Stimulated activated naive CD8-positive, alpha-beta T cell treated with anti-CD3 and anti-CD28 coated beads, Interleukin-15, Interleukin-2, amounts not matched to agents 100 ng/mL and 50 ng/mL, for 24 hours (primary cell): ENCODE measurements around the gene SDE2.
"Not testable (repeated sequence)": the region's sequence is repeated elsewhere in the genome, so short reads cannot be mapped to it uniquely, and the experiment has no call there.

Experiments used
- H3K27ac Mint-ChIP-seq: one replicate; pipeline ENCODE4 v1.8.0; 2021; ENCODE audit warnings: mild to moderate bottlenecking, mixed read lengths
- H3K27me3 Mint-ChIP-seq: one replicate; pipeline ENCODE4 v1.8.0; 2021; ENCODE audit warnings: mixed read lengths
- H3K36me3 Mint-ChIP-seq: one replicate; pipeline ENCODE4 v1.8.0; 2021; ENCODE audit warnings: low read depth, mixed read lengths
- H3K4me1 Mint-ChIP-seq: one replicate; pipeline ENCODE4 v1.8.0; 2021; ENCODE audit warnings: low read depth, mixed read lengths
- H3K4me3 Mint-ChIP-seq: one replicate; pipeline ENCODE4 v1.8.0; 2021; ENCODE audit warnings: mild to moderate bottlenecking, mixed read lengths
- H3K9me3 Mint-ChIP-seq: one replicate; pipeline ENCODE4 v1.8.0; 2021; ENCODE audit warnings: mixed read lengths

The SDE2 gene

DNA sequence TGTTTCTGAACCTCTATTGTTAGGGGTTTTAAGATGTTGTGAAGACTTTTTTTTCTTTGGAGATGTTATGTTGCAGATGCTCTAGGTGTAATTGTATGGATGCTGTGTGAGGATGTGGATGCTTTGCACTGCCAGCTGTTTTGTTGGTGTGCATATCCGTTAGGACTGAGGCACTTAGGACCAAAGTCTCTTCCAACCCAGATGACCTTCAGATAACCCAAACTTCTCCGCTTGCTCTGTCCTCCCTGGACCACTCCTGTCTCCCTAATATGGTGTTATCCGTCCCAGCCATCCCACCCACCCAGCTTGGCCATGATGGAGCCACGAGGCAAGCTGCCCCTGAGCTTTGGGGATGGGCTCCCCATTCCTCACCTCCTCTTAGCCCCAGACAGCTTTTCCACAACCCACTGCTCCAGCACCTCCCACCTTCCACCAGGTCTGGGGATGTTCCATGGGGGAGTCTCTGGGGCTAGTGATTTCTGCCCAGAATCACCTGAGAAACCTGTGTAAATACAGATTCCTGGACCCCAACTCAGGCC is 53.0 kb downstream of the SDE2 start:
- peaks cover 9% of the 10 kb centered on the region for H3K27me3 Mint-ChIP-seq
- no peaks in the 10 kb centered on the region for H3K36me3 Mint-ChIP-seq
- H3K9me3 Mint-ChIP-seq = no peaks in the 10 kb centered on the region
- H3K4me3 Mint-ChIP-seq = no peak overlapping the region
- peaks cover 9% of the 10 kb centered on the region for H3K4me1 Mint-ChIP-seq
- no peak overlapping the region for H3K27ac Mint-ChIP-seq

DNA sequence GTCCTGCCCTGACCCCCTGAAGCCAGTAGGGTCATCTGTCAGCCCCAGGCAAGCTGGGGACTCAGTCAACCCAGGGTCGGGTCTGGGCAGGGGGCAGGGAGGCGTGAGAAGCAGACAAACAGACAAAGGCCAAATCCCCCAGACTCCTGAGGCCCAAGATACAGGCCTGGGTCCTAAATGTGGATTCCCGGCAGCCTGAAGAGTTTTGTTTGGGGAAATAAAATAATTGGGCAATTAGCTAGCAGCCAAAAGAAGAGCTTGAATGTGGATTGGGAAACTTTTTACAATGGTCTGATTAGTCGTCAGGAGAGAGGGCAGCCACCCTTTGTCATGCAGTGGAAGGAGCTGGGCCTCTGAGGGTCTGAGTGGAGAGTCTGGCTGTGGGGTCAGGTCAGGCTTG is 53.6 kb downstream of the SDE2 start:
- Mint-ChIP-seq H3K4me1 (peaks cover 9% of the 10 kb centered on the region), H3K4me3 (no peak overlapping the region), H3K27me3 (peaks cover 3% of the 10 kb centered on the region), H3K36me3 (no peaks in the 10 kb centered on the region), H3K27ac (no peak overlapping the region), H3K9me3 (no peaks in the 10 kb centered on the region)

DNA sequence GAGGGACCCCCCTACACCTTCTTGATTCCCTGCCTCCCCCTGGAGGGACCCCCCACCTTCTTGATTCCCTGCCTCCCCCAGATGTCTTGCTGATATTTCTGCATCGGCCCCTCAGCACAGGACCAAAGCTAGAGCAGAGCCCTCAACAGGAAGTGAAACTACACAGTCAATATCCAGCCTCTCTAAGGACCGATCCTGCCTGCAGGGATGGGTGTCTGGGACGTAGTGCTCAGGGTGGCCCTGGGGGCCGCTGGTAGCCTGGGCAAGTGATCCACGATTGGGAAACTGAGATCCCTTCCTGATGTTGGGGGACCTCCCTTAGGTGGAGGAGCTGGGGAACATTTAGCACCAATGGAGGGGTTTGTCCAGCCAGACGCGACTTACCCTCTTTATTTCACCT is 54.2 kb downstream of the SDE2 start:
- H3K4me1 Mint-ChIP-seq = peaks cover 9% of the 10 kb centered on the region
- no peaks in the 10 kb centered on the region for H3K36me3 Mint-ChIP-seq
- no peaks in the 10 kb centered on the region for H3K9me3 Mint-ChIP-seq
- H3K4me3 Mint-ChIP-seq = no peak overlapping the region
- H3K27me3 Mint-ChIP-seq = no peaks in the 10 kb centered on the region
- H3K27ac Mint-ChIP-seq = peak overlapping the region; percentile 61

DNA sequence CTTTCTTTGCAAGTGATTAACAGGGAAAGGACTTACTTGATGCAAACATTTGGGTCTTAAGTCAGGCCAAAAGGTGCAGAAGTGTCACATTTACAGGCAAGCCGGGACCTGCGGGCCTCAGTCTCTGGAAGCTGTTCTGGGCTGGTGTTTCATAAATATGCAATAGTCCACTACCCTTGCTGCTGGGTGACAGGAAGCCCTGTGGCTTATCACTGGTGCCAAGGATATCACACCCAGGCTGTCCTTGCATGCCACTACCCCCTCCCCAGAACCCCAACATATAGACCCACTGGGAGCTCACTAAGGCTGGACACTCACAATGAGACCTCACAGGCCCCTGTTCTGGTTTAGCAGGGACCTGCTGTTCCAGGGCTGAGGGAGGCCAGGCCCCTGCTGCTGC is 54.8 kb downstream of the SDE2 start:
- H3K27ac Mint-ChIP-seq = no peak overlapping the region
- H3K4me3 Mint-ChIP-seq = no peak overlapping the region
- no peaks in the 10 kb centered on the region for H3K36me3 Mint-ChIP-seq

DNA sequence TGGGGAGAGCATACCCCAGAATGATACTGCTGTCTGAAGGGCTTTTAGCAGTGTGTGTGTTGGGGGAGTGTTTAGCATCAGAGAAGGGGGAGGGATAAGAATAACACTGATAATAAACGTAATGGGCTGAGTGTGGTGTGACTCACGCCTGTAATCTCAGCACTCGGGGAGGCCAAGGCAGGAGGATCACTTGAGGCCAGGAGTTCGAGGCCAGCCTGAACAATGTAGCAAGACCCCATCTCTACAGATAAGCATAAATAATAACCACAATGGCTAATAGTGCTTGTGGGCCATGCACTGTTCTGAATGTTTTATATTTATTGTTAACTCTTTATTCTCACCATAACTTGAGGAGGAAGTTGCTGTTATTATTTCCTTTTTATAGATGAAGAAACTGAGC is 55.6 kb downstream of the SDE2 start:
- H3K4me1 Mint-ChIP-seq = peaks cover 9% of the 10 kb centered on the region
- H3K27me3 Mint-ChIP-seq = no peaks in the 10 kb centered on the region
- H3K27ac Mint-ChIP-seq = no peak overlapping the region
- no peaks in the 10 kb centered on the region for H3K36me3 Mint-ChIP-seq
- no peak overlapping the region for H3K4me3 Mint-ChIP-seq
- no peaks in the 10 kb centered on the region for H3K9me3 Mint-ChIP-seq

More for the DNA sequence above, 54.8 kb downstream of the SDE2 start:
- Mint-ChIP-seq H3K4me1 (peaks cover 9% of the 10 kb centered on the region), H3K9me3 (no peaks in the 10 kb centered on the region), H3K27me3 (no peaks in the 10 kb centered on the region)

DNA sequence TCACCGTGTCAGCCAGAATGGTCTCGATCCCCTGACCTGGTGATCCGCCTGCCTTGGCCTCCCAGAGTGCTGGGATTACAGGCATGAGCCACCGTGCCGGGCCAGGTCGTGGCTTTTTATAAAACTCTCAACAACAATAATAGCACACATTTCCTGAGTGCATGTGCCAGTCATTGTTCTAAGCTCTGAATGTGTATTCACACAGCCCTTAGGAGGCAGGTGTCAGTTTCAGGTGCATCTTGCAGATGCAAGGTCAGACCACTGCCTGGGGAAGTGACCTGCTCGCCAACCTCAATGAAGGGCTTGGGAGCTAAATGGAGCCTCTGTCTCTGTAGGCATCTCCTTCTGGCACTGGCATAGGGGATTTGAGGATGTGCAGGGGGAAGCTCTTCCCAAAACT is 56.6 kb downstream of the SDE2 start:
- H3K4me1 Mint-ChIP-seq = peaks cover 9% of the 10 kb centered on the region
- no peak overlapping the region for H3K4me3 Mint-ChIP-seq
- H3K9me3 Mint-ChIP-seq = no peaks in the 10 kb centered on the region
- no peaks in the 10 kb centered on the region for H3K36me3 Mint-ChIP-seq
- no peak overlapping the region for H3K27ac Mint-ChIP-seq
- H3K27me3 Mint-ChIP-seq = no peaks in the 10 kb centered on the region

DNA sequence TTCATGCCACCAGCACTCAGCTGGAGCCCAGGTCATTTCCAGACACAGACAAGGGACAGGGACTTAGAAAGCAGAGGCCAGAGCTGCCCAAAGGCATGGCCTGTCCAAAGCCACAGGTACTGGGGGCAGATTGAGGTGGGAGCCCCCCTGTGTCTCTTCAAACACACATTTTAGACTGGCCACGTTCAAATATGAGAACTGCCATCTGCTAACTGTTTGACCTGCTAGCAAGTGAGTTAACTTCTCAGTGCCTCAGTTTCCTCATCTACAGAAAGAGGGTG is 57.3 kb downstream of the SDE2 start:
- no peak overlapping the region for H3K4me3 Mint-ChIP-seq
- peaks cover 9% of the 10 kb centered on the region for H3K4me1 Mint-ChIP-seq
- no peaks in the 10 kb centered on the region for H3K27me3 Mint-ChIP-seq
- no peaks in the 10 kb centered on the region for H3K9me3 Mint-ChIP-seq
- no peak overlapping the region for H3K27ac Mint-ChIP-seq
- H3K36me3 Mint-ChIP-seq = no peaks in the 10 kb centered on the region

DNA sequence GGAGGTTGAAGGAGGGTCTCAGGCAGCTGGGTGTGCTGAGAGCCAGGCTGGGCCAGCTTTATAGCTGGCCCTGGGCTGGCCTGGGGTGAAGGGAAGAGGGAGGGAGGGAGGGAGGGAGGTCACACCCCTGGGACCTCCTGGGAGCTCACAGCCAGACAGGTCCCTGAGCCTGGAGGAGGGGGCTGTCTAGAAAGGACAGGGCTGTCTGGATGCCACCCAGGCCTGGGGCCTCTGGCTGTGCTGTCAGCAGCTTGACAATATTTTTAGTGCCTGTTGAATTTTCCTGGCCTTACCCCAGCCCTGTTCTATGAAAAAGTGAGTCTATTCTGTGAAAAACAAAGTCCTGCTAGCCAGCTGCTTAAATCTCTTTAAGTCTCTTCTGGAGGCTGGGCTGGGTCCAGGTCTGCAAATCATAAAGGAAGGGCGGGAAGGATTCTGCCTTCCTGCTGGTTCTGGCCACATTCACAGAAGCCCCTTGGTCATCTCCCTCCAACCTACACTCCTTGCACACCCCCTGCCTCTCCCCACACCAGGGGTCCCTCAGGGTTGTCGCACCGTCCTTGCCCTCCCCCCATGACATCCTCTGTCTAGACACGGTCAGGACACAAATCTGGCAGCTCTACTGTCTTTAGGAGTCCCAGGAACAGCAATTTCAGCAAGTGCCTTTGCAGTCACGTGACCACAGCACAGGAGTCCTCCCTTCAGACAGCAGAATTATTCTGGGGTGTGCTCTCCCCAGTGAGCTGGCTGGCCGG is 57.8 kb downstream of the SDE2 start, which contains the start of gene LEFTY2:
Gene LEFTY2, minus strand, starts transcription at position 34 of the 755 bp plus-strand sequence. CDS start 80 bp downstream, outside the sequence.
- Mint-ChIP-seq H3K36me3 (no peaks in the 10 kb centered on the region), H3K27me3 (no peaks in the 10 kb centered on the region), H3K27ac (no peak within 1 kb of the TSS), H3K4me1 (peaks cover 9% of the 10 kb centered on the region), H3K4me3 (no peak within 1 kb of the TSS), H3K9me3 (no peaks in the 10 kb centered on the region)

DNA sequence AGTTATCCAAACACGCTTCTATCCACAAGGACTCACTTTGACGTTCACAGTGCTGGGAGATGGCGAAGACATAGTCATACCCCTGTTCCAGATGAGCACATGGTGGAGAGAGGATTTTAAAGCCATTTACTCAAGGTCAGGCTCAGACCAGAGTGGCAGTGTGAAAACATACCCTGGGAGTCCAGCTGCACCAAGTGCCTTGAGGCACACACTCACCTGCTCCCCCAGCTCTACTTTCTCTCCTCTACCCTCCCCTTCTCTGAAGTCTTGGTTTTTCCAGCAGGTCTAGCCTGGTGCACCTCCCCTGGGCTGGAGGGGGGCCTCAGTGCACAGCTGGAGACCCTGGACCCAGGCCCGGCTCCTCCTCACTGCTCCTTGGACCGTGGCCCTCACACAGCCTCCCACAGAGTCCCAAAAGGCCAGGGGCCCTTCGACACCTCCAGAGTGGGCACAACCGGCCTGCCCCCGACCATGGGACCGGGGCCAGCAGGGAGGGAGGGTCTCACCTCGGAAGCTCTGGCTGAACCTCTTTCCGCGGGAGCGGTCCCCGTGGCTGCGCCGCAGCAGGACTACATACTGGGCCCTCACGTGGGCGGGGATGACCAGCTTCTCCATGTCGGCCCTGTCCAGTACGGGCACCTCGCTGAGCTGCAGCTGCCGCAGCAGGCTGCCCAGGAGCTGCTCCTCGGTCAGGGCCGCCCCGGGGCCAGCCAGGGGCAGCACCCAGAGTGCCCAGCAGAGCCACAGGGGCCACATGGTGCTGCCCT is 58.6 kb downstream of the SDE2 start:
- Mint-ChIP-seq H3K9me3 (no peaks in the 10 kb centered on the region), H3K36me3 (no peaks in the 10 kb centered on the region), H3K27ac (no peak overlapping the region), H3K4me3 (no peak overlapping the region), H3K4me1 (peaks cover 9% of the 10 kb centered on the region), H3K27me3 (no peaks in the 10 kb centered on the region)

DNA sequence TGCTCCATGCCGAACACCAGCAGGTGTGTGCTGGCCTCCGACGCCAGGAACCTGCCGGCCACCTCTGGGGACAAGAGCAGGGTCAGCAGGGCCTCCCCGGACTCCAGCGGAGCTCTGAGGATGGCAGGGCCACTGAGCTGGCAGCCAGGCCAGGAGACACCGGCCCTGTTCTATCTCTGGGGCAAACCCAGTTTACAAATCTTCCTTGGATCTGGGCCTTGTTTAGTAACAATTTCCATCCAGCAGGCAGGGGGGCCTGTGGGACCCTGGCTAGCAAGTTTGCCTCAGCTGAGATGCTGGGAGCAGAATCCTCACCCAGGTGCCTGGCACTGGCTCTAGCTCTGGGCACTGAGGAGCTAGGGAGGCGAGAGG is 59.2 kb downstream of the SDE2 start:
- not testable (repeated sequence) for H3K4me3 Mint-ChIP-seq, H3K27ac Mint-ChIP-seq, H3K27me3 Mint-ChIP-seq, H3K9me3 Mint-ChIP-seq, H3K36me3 Mint-ChIP-seq, H3K4me1 Mint-ChIP-seq

DNA sequence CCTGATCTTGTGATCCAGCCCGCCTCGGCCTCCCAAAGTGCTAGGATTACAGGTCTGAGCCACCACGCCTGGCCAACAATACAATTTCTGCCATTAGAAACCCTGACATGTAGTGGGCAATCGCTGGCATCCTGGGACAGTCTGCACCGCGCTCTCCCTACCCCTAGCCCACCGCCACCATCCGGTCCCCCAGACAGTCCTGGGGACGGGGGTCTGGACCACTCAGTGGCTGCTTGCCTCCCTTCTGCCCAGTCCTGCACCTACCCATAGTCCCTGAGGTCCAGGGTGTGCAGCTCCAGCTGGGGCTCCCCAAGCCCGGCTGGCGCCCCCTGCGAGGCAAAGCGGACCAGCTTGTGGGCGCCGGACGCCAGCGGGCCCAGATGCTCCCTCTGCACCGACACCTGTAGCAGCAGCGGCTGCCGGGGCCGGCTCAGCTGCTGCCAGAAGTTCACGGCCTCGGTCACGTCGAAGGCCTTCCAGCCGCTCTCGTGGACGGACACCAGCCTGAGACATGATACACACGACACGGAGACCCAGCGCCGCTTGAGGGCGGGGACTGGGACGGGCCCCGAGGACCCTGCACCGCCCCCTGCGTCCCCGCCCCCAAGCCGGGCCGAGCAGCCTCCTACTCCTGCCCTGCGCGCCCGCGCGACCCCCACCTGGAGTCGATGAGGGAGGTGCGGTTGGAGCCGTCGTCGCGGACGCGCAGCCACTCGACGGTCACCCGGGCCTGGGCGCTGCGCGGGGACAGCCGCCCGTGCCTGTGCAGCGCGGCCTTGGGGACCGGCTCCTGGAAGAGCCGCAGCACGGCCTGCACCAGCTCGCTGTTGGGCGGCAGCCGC is 59.8 kb downstream of the SDE2 start:
- H3K9me3 Mint-ChIP-seq, H3K4me1 Mint-ChIP-seq, H3K36me3 Mint-ChIP-seq, H3K27me3 Mint-ChIP-seq, H3K27ac Mint-ChIP-seq, H3K4me3 Mint-ChIP-seq: not testable (repeated sequence)

DNA sequence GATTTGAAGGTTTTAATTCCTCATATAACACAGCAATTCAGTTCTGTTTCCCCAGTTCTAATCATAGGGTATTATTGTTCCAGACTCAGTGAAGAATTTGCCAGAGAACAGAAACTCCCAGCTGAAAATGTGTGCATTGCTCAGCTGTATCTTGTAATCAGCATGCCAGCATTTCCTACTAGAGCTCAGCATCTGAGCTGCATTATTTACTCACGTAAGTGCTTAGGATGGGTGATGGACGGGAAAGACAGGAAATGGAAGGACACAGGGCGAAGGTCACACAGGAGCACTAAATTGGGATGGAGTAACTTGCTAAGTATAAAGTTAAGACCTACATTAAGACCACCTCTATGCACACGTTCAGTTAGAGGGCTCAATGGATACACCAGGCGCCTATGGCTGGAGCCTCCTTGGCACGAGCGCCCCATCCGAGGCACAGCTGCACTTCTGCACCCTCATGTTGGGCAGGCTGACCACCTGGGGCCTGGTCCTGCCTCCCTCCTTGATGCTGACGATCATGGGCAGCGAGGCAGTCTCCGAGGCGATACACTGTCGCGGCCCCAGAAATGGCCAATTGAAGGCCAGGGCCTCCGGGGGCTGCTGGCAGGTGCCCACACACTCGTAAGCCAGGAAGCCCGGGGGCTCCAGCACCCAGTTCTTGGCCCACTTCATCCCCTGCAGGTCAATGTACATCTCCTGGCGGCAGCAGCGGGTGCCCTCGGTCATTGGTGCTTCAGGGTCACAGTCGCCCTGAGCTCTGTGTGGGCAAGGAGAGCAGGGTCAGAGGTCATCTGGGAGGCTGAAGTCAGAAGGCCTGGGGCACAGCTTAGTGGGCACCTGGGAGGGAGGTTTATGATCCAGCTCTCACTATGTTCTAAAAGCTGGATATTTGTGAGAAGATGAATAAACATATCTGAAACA is 61.8 kb downstream of the SDE2 start:
- no peaks in the 10 kb centered on the region for H3K36me3 Mint-ChIP-seq
- H3K4me3 Mint-ChIP-seq = no peak overlapping the region
- H3K27ac Mint-ChIP-seq = no peak overlapping the region
- H3K27me3 Mint-ChIP-seq = no peaks in the 10 kb centered on the region
- H3K9me3 Mint-ChIP-seq = no peaks in the 10 kb centered on the region
- H3K4me1 Mint-ChIP-seq = no peaks in the 10 kb centered on the region

DNA sequence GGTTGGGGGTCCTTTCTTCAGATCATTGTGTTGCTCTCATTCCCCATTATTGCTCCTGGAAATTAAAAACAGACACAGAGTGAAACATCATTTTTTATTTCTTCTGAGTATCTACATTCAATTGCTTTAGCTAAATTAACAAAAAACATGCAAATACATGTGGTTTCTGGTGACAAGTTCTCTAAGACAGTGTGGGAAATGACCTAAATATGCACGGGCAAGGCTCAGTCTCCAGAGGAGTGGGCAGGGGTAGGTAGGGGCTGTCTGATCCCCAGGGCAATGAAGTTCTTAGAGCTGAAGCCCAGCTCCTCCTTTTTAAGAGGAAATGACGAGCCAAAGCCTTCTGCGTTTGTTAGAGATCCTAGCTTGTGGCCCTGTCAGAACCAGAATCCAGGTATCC is 62.6 kb downstream of the SDE2 start:
- H3K36me3 Mint-ChIP-seq = no peaks in the 10 kb centered on the region
- H3K27ac Mint-ChIP-seq = no peak overlapping the region
- no peaks in the 10 kb centered on the region for H3K4me1 Mint-ChIP-seq
- no peaks in the 10 kb centered on the region for H3K27me3 Mint-ChIP-seq
- no peaks in the 10 kb centered on the region for H3K9me3 Mint-ChIP-seq
- H3K4me3 Mint-ChIP-seq = no peak overlapping the region

DNA sequence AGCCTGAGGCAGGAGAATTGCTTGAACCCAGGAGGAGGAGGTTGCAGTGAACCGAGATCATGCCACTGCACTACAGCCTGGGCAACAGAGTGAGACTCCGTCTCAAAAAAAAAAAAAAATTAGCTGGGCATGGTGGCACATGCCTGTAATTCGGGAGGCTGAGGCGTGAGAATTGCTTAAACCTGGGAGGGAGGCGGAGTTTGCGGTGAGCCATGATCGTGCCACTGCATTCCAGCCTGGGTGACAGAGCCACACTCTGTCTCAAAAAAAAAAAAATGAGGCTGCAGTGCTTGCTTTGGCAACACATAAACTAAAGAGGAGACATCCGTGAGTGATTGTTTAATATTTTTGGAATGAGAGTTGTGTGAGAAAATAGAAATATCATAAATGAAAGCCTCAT is 63.1 kb downstream of the SDE2 start:
- H3K36me3 Mint-ChIP-seq, H3K9me3 Mint-ChIP-seq, H3K27me3 Mint-ChIP-seq, H3K4me3 Mint-ChIP-seq, H3K4me1 Mint-ChIP-seq, H3K27ac Mint-ChIP-seq: not testable (repeated sequence)
